HepG2 (cell line): Measurements from ENCODE around the gene RBMS2. TPM values are rescaled to one million over a fixed set of nuclear protein-coding genes. Genes with fewer than 3 reads are reported as not detected.
A peak's percentile ranks its signal among the peaks of the same experiment; 100 is the strongest.

ENCODE experiments used
- ISX ChIP-seq: sonication (generic); formaldehyde crosslinking; conservative IDR thresholded peaks from 2 replicates; pipeline ENCODE4 v1.5.0; 2020; ENCODE audit warnings: missing genetic modification reagents
- MAZ ChIP-seq, 2 experiments: sonication (generic) in 1 of 2; formaldehyde crosslinking in 1 of 2; IDR thresholded peaks; 2 replicates each; pipeline versions ENCODE4 v1.5.0 to v1.6.1; 2012 to 2020; ENCODE audit warnings: low read depth in 2 of 2, mild to moderate bottlenecking in 2 of 2, borderline replicate concordance in 1 of 2, improper control_type of control experiment in 1 of 2, low read length in 1 of 2, missing genetic modification reagents in 1 of 2, moderate library complexity in 1 of 2
- MBNL3 ChIP-seq: fragments of 250-450 bp; sonication (Bioruptor Pico); conservative IDR thresholded peaks from 2 replicates; pipeline ENCODE4 v1.8.0; 2022; ENCODE audit warnings: mild to moderate bottlenecking, inconsistent platforms
- RBM22 ChIP-seq: fragments of 200-400 bp; formaldehyde crosslinking; optimal IDR thresholded peaks from 2 replicates; pipeline ENCODE3; 2017; ENCODE audit warnings: mild to moderate bottlenecking, low read length, moderate library complexity
- SAFB2 ChIP-seq: sonication (generic); formaldehyde crosslinking; IDR thresholded peaks from 2 replicates; pipeline ENCODE4 v1.5.1; 2020; ENCODE audit warnings: missing genetic modification reagents, low read depth, mild to moderate bottlenecking, borderline replicate concordance
- SMAD1 ChIP-seq: sonication (generic); formaldehyde crosslinking; IDR thresholded peaks from 2 replicates; pipeline ENCODE4 v1.4.0; 2020; ENCODE audit warnings: missing genetic modification reagents, low read depth, mild to moderate bottlenecking, borderline replicate concordance
- TEAD3 ChIP-seq: optimal IDR thresholded peaks from 2 replicates; pipeline ENCODE3; 2016; ENCODE audit warnings: borderline replicate concordance
- ZBTB7B ChIP-seq: sonication (generic); formaldehyde crosslinking; IDR thresholded peaks from 2 replicates; pipeline ENCODE4 v1.4.0; 2020; ENCODE audit warnings: missing genetic modification reagents
- ZNF205 ChIP-seq: IDR thresholded peaks from 2 replicates; pipeline ENCODE4 v1.6.1; 2018; ENCODE audit warnings: missing biosample characterization, missing genetic modification reagents
- polyA plus RNA-seq, 8 experiments: library from polyadenylated mRNA; depleted of rRNA in 3 of 8; stranded (reverse) in 7 of 8; unstranded in 1 of 8; fragments of >200 nt; fragmentation: Illumina TruSeq in 4 of 8; extraction: Trizol in 4 of 8; gene quantifications; 2 replicates each; pipeline versions ENCODE4 v1.2.1 to v1.2.3, GENCODE V29; 2011 to 2016; ENCODE audit warnings: low read depth in 4 of 8, missing spikeins in 1 of 8, mixed read lengths in 1 of 8; ENCODE audit not compliant: insufficient read depth in 1 of 8
- total RNA-seq, 5 experiments: library from RNA; depleted of rRNA; stranded (reverse); fragments of >200 nt; fragmentation: Illumina TruSeq; extraction: Trizol; gene quantifications; 2 replicates each; pipeline ENCODE4 v1.2.3, GENCODE V29; 2016; ENCODE audit warnings: low read depth in 1 of 5
- TF ChIP-seq, protein P1 (sequence below): sonication (generic); formaldehyde crosslinking; IDR thresholded peaks from 2 replicates; pipeline ENCODE4 v1.5.1; 2020; ENCODE audit warnings: mild to moderate bottlenecking, missing genetic modification reagents, moderate library complexity
- TF ChIP-seq, protein P2 (sequence below): sonication (generic); formaldehyde crosslinking; IDR thresholded peaks from 2 replicates; pipeline ENCODE4 v1.8.1; 2023; ENCODE audit warnings: missing genetic modification reagents, mild to moderate bottlenecking, borderline replicate concordance
- TF ChIP-seq, protein P3 (sequence below): sonication (generic); formaldehyde crosslinking; IDR thresholded peaks from 2 replicates; pipeline ENCODE4 v1.5.1; 2020; ENCODE audit warnings: mild to moderate bottlenecking, missing genetic modification reagents, borderline replicate concordance
- TF ChIP-seq, protein P4 (sequence below): sonication (generic); formaldehyde crosslinking; IDR thresholded peaks from 2 replicates; pipeline ENCODE4 v1.5.1; 2020; ENCODE audit warnings: missing genetic modification reagents, mild to moderate bottlenecking, borderline replicate concordance
- TF ChIP-seq, protein P5 (sequence below): sonication (generic); formaldehyde crosslinking; IDR thresholded peaks from 2 replicates; pipeline ENCODE4 v1.5.0; 2020; ENCODE audit warnings: missing genetic modification reagents
- TF ChIP-seq, protein P6 (sequence below), 2 experiments: IDR thresholded peaks; 2 replicates each; pipeline ENCODE4 v1.6.1; 2011 to 2012; ENCODE audit warnings: low read length in 2 of 2, borderline replicate concordance in 1 of 2, low read depth in 1 of 2, mild to moderate bottlenecking in 1 of 2, moderate library complexity in 1 of 2

Gene RBMS2
- total and polyA plus RNA-seq, 2 of the 13 experiments (the other 11 are each of a cell fraction or from before 2014, with no cell fraction given), result 0.53 to 7.4 TPM

DNA sequence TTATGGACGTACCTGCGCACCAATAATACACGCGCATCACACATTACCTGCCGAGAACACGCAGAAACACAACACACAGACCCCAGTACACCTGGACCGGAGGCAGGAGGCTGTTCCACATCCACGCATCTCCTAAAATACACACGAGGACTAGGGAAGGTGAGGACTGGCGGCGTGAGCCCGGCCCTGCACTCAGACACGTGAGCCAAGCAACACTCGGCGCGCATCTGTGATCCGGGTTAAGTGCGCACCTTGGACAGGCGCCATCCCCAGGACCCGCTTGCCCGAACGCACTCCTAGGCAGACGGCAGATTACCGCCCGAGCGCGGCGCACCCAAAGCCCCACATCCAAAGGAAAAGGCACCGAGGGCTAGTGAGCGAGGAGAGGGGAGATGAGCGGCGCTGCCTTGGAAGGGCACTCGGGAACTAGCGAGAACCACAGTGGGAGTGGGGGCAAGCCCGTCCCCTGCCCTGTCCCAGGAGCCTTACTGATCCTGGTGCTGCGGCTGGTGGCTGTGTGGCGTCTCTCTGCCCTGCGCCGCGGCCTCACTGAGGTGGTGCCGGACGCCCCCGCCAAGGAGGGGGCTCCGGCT, 34.1 kb upstream of the RBMS2 start (continued):
- TF ChIP-seq, protein P1, sequence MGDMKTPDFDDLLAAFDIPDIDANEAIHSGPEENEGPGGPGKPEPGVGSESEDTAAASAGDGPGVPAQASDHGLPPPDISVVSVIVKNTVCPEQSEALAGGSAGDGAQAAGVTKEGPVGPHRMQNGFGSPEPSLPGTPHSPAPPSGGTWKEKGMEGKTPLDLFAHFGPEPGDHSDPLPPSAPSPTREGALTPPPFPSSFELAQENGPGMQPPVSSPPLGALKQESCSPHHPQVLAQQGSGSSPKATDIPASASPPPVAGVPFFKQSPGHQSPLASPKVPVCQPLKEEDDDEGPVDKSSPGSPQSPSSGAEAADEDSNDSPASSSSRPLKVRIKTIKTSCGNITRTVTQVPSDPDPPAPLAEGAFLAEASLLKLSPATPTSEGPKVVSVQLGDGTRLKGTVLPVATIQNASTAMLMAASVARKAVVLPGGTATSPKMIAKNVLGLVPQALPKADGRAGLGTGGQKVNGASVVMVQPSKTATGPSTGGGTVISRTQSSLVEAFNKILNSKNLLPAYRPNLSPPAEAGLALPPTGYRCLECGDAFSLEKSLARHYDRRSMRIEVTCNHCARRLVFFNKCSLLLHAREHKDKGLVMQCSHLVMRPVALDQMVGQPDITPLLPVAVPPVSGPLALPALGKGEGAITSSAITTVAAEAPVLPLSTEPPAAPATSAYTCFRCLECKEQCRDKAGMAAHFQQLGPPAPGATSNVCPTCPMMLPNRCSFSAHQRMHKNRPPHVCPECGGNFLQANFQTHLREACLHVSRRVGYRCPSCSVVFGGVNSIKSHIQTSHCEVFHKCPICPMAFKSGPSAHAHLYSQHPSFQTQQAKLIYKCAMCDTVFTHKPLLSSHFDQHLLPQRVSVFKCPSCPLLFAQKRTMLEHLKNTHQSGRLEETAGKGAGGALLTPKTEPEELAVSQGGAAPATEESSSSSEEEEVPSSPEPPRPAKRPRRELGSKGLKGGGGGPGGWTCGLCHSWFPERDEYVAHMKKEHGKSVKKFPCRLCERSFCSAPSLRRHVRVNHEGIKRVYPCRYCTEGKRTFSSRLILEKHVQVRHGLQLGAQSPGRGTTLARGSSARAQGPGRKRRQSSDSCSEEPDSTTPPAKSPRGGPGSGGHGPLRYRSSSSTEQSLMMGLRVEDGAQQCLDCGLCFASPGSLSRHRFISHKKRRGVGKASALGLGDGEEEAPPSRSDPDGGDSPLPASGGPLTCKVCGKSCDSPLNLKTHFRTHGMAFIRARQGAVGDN (CRISPR knock-in tag), result peak; percentile 73; the same call in 1 of the 2 replicates
- TF ChIP-seq, protein P2, sequence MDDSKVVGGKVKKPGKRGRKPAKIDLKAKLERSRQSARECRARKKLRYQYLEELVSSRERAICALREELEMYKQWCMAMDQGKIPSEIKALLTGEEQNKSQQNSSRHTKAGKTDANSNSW (CRISPR knock-in tag), result no peak
- TF ChIP-seq TEAD3 (CRISPR knock-in tag) (no peak), RBM22 (no peak), ZBTB7B (0 out of 2 replicates have a peak, but pooled peaks have one; percentile 16), SAFB2 (CRISPR knock-in tag) (0 out of 2 replicates have a peak, but pooled peaks have one; percentile 29), ISX (CRISPR knock-in tag) (no peak), MAZ (IDR thresholded peaks at IDR 0.05; ENCODE audit: borderline replicate concordance, low read depth, low read length) (no peak), MAZ (CRISPR knock-in tag; IDR thresholded peaks at IDR 0.05; ENCODE audit: low read depth) (peak; percentile 24; the same call in 1 of the 2 replicates), ZNF205 (0 out of 2 replicates have a peak, but pooled peaks have one; percentile 19), MBNL3 (CRISPR knock-in tag) (no peak), SMAD1 (peak; percentile 53; the same call in 1 of the 2 replicates)
- TF ChIP-seq, protein P3, sequence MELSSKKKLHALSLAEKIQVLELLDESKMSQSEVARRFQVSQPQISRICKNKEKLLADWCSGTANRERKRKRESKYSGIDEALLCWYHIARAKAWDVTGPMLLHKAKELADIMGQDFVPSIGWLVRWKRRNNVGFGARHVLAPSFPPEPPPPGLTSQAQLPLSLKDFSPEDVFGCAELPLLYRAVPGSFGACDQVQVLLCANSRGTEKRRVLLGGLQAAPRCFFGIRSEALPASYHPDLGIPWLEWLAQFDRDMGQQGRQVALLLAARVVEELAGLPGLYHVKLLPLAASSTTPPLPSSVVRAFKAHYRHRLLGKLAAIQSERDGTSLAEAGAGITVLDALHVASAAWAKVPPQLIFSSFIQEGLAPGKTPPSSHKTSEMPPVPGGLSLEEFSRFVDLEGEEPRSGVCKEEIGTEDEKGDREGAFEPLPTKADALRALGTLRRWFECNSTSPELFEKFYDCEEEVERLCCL (CRISPR knock-in tag), result peak; percentile 68; the same call in 1 of the 2 replicates
- TF ChIP-seq, protein P4, sequence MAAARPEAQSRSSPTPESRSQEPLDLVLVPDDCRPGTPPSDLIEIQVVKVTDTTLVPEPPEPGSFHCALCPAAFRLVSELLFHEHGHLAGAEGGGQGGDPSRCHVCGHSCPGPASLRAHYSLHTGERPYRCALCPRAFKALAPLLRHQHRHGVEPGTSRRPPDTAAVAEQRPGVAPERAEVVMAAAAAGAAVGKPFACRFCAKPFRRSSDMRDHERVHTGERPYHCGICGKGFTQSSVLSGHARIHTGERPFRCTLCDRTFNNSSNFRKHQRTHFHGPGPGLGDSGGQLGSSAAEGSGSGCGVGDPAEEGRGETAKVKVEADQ (CRISPR knock-in tag), result no peak
- TF ChIP-seq, protein P5, sequence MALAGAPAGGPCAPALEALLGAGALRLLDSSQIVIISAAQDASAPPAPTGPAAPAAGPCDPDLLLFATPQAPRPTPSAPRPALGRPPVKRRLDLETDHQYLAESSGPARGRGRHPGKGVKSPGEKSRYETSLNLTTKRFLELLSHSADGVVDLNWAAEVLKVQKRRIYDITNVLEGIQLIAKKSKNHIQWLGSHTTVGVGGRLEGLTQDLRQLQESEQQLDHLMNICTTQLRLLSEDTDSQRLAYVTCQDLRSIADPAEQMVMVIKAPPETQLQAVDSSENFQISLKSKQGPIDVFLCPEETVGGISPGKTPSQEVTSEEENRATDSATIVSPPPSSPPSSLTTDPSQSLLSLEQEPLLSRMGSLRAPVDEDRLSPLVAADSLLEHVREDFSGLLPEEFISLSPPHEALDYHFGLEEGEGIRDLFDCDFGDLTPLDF (CRISPR knock-in tag), result no peak
- TF ChIP-seq, protein P6, sequence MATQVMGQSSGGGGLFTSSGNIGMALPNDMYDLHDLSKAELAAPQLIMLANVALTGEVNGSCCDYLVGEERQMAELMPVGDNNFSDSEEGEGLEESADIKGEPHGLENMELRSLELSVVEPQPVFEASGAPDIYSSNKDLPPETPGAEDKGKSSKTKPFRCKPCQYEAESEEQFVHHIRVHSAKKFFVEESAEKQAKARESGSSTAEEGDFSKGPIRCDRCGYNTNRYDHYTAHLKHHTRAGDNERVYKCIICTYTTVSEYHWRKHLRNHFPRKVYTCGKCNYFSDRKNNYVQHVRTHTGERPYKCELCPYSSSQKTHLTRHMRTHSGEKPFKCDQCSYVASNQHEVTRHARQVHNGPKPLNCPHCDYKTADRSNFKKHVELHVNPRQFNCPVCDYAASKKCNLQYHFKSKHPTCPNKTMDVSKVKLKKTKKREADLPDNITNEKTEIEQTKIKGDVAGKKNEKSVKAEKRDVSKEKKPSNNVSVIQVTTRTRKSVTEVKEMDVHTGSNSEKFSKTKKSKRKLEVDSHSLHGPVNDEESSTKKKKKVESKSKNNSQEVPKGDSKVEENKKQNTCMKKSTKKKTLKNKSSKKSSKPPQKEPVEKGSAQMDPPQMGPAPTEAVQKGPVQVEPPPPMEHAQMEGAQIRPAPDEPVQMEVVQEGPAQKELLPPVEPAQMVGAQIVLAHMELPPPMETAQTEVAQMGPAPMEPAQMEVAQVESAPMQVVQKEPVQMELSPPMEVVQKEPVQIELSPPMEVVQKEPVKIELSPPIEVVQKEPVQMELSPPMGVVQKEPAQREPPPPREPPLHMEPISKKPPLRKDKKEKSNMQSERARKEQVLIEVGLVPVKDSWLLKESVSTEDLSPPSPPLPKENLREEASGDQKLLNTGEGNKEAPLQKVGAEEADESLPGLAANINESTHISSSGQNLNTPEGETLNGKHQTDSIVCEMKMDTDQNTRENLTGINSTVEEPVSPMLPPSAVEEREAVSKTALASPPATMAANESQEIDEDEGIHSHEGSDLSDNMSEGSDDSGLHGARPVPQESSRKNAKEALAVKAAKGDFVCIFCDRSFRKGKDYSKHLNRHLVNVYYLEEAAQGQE (IDR thresholded peaks at IDR 0.05; ENCODE audit: borderline replicate concordance in 1 of 2, low read depth in 1 of 2, low read length in 2 of 2), result peak; percentile 4 to 21; a peak in 3 of 4 replicates
